GM18511 (cell line): ENCODE measurements around the gene SDHA.
"Not testable (repeated sequence)": the region's sequence is repeated elsewhere in the genome, so short reads cannot be mapped to it uniquely, and the experiment has no call there.

Experiments used
- ATAC-seq: cut with Tn5 transposase; IDR thresholded peaks from one replicate; pipeline ENCODE4 v1.9.1; 2021; ENCODE audit warnings: mild to moderate bottlenecking, moderate library complexity; ENCODE audit not compliant: unreplicated experiment

Gene SDHA

GRCh38 chr5:296954-297353 is 78.8 kb downstream of the SDHA start:
- not testable (repeated sequence) for ATAC-seq

GRCh38 chr5:297448-297847 is 79.3 kb downstream of the SDHA start:
- not testable (repeated sequence) for ATAC-seq

GRCh38 chr5:297991-298736 is 80.0 kb downstream of the SDHA start:
- not testable (repeated sequence) for ATAC-seq

- ATAC-seq = no peak
Measured at GRCh38 chr5:298737-299125, 80.6 kb downstream of the SDHA start.

- not testable (repeated sequence) for ATAC-seq
Measured at GRCh38 chr5:299921-300320, 81.8 kb downstream of the SDHA start.

- ATAC-seq = not testable (repeated sequence)
Measured at GRCh38 chr5:300691-301435, 82.7 kb downstream of the SDHA start.

- not testable (repeated sequence) for ATAC-seq
Measured at GRCh38 chr5:302416-302815, 84.3 kb downstream of the SDHA start.

- ATAC-seq = no peak
Measured at GRCh38 chr5:302966-303365, 84.8 kb downstream of the SDHA start.

GRCh38 chr5:303741-304140 is 85.6 kb downstream of the SDHA start:
- ATAC-seq = not testable (repeated sequence)

GRCh38 chr5:305050-305449 is 86.9 kb downstream of the SDHA start:
- ATAC-seq = no peak

GRCh38 chr5:305459-305858 is 87.3 kb downstream of the SDHA start:
- no peak for ATAC-seq

- no peak for ATAC-seq
Measured at GRCh38 chr5:306011-306805, 88.1 kb downstream of the SDHA start.
